T-helper 1 cell treated with Interleukin-12 subunit alpha and Interleukin-12 subunit beta and Interleukin-4 antibody, amounts not matched to agents 30 ng/mL and 1 ng/mL, for 36 hours (primary cell): ENCODE data around the gene MMP15. TPM values are rescaled to one million over a fixed set of nuclear protein-coding genes. Genes with fewer than 3 reads are reported as not detected.

Source experiments
- intact Hi-C: fragments of 100-400 bp; cut with micrococcal nuclease; formaldehyde crosslinking; loops from one replicate; pipeline ENCODE4 v1.15.1; 2024
- total RNA-seq: library from RNA; stranded (reverse); gene quantifications from 2 replicates; pipeline ENCODE4 v1.2.3, GENCODE V29; 2022

MMP15 gene
- total RNA-seq, 1 donor from 2014 or later: 0.64 TPM

DNA sequence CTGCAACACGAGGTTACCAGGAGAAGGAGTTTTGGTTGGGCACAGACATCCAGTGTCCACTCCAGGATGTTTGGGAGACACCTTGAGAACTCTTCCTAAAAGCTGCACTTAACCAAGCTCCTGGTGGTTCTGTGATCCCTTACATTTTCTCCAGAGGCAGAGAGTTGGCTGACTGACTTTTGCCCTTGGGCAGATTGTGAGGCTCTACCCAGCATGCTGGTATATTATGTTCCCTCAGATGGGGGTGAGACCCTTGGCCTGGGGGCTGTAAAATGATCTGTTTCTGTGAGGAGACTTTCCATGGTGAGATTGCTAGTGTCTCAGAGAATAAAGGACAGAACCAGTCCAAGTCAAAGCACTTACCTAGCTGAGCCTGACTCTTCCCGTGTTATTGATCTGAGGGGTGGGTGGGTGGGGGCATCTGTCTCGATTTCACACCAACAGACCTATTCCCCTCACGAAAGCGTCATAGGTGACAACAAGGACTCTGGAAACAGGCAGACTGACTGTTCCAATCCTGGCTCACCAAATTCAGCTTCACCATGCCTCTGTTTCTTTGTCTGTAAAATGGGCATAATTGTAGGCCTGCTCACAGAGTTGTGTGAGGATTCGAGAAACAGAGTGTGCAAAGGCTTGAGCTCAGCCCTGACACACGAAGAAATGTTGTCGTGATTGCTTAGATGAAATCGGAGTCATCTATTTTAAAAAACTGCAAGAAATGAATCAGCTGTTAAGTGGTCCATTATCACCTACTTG lies 12.2 kb upstream of the MMP15 start:
- intact Hi-C loops: no loop called here

DNA sequence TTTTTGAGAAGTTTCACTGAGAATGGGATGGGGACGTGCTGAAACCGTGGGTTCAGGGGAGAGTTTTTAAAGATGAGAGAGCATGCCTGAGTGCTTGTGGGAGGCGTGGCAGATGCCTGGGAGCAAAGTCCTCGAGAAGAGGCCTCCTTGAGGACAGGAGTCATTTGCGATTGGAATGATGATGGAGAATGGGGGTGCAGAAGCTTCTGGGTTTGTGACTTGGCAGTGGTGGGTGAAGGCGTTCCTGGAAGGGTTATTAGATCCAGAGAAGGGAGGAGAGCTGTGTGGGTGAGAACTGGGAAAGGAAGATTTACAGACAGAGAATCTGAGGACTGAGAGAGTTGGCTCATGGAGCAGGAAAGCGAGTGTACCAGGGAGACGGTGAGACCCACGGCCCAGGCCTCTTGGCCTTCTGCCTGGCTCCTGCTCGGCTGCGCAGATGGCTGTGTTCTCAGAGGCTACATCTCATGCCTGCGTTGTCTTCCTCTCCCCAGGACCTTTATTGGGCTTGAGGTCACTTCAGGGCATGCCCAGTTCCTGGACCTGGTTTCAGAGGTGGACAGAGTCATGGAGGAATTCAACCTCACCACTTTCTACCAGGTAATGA lies 8.6 kb upstream of the MMP15 start:
- intact Hi-C loops: no loop called here

DNA sequence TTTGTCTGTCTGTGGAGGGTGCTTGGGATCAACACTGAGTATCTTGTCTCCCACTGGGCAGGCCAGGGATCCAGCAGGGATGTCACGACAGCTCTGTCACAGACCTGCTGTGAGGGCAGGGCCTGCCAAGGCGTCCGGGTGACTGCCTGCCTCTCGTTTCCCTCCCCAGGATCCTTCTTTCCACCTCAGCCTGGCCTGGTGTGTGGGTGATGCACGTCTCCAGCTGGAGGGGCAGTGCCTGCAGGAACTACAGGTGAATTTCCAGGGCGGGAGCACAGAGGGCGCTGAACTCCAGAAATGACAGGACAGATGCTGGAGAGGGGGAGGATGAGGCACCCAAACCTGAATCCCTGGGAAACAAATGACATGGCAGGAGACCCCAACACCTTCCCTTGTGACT lies 6.8 kb upstream of the MMP15 start:
- intact Hi-C loops: no loop called here

DNA sequence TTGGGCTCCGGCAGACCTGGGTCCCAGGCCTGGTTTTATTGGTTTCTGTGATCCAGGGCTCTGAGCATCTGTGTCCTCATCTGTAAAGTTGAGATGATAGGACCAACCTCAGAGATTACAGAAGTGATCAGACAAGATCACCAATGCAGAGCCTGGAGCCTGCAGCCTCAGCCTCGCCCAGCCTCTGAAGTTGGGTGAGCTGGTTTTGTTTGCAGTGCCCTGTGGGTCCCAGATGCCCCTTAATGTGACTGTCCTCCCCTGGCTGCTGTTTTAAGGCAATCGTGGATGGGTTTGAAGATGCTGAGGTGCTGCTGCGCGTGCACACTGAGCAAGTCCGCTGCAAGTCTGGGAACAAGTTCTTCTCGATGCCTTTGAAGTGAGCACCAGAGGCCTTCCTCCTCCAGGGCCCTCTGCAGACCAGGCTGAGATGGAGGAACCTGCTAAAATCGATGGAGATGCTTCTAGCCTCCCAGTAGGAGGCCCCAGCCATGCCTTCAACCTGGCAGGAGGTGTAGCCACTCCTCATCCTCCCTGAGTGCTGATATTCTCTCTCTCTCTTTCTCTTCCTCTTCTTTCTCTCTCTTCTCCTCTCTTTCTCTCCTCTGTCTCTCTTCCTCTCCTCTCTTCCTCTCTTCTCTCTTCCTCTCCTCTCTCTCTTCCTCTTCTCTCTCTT lies 5.6 kb upstream of the MMP15 start:
- intact Hi-C loops: loop anchor here (1.0 to 5.0 kb wide), 5 partner anchors 102 to 286 kb away; partner anchors contain the start of gene CSNK2A2

DNA sequence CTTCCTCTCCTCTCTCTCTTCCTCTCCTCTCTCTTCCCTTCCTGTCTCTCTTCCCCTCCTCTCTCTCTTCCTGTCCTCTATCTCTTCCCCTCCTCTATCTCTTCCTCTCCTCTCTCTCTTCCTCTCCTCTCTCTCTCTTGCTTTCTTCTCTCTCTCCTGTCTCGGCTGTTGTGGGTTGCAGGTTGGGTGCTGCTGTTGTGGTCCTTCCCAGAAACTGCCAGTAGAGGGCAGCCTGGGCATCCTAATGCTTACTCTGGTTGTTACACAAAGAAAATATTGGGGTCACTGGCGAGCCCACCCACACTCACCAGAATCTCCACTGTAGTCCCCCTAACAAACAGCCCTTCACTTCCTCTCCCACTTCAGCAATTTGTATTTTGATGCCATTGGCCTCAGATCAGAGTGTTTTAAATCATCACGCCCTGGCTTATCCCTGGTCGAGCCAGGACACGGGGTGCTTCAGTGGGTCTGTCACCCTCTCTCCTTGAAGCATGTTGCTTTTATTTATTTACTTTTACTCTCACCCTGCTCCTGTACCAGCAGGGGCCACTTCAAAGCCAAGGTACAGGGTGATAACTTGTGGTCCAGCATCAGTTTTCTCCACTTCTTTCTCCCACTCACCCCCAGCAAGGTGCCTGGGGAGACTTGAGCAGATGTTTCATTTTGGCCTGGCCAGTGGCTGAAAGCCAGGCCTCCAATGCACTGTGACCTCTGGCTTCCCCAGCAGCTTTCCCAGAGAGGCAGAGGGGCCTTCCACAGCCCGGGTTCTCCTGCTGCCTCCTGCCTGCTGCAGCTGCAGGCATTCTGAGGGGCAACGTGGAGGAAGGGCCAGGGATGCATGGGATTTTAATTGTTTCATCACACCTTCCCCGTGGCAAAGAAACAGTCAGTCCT lies 4.7 kb upstream of the MMP15 start:
- intact Hi-C loops: loop anchor here (1.0 to 5.0 kb wide), 5 partner anchors 101 to 285 kb away; partner anchors contain the start of gene CSNK2A2

DNA sequence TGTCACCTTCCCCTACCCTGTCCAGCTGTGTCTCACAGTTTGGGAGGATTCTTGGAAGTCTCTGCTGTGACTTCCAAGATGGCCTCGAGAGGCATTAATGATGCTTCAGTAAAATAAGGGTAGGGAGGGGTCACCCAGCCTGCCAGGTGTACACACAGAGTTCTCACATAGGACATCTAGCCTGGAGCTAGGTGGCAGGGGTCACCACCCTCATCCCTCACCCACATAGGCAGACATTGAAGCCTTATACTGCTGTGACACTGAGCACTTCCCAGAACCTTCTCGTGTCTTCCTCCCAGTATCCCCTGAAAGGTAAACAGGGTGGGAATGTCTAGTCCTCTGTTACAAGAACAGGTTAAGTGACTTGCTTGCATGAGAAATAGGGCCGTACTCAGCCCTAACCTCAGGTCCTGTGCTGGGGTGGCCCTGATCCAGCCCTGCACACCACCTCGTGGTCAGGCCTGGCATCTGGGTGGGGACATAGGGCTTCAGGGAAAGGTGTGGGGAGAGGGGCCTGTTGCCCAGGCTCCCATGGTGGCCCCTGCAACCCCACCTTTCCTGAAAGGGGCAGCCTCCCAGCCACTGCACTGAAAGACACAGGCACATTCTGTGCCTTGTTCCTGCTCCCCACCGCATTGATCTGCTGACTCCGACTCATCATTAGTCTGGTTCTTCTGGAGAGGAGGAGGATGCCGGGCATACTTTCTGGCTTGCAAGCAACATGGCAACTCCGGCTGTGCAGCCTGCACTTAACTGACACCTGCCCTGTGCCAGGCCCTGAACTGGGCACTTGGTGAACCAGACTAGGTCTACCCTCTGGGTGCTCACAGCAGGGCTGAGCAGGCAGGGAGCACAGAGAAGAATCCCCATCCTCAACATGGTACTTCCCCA lies 3.6 kb upstream of the MMP15 start:
- intact Hi-C loops: loop anchor here (2.0 to 5.0 kb wide), 2 partner anchors 155 to 177 kb away; partner anchors contain the start of gene CSNK2A2

DNA sequence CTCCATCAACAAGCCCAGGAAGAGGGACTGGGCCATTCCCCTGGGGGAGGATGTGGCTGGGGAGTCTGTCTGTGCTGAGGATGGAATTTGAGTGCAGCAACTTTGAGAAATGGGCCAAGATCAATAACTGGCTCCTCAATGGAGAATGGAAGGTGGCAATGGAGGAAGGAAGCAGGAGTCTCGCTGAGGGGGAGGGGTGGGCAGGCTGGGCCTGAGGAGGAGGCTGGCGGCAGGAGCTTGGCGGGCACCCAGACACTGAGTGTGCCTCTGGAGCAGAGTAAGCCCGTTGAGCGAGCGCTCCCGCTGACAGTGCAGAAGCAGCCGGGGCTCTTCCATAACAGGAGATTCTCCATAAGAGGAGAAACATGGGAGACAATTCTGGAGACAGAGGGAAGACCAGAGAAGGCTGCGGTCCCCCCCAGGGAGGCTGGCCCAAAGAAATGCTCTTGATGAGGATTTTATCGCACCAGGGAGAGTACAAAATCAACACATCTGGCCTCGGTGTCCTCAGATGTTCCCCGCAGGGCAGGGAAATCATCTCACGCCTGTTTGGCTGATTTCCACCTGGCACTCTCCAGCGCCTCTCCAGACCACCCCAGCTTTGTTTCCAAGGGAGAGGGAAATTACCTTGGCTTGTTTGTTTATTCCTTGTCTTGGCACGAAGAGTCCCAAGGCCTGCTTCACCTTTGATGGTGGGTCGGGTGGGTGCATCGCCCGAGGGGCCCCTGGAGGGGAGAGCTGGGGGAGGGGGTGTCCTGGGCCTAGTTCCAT lies 2.8 kb upstream of the MMP15 start:
- intact Hi-C loops: loop anchor here (5.0 kb wide), 1 partner anchor 155 kb away; no protein-coding TSS in a partner anchor

DNA sequence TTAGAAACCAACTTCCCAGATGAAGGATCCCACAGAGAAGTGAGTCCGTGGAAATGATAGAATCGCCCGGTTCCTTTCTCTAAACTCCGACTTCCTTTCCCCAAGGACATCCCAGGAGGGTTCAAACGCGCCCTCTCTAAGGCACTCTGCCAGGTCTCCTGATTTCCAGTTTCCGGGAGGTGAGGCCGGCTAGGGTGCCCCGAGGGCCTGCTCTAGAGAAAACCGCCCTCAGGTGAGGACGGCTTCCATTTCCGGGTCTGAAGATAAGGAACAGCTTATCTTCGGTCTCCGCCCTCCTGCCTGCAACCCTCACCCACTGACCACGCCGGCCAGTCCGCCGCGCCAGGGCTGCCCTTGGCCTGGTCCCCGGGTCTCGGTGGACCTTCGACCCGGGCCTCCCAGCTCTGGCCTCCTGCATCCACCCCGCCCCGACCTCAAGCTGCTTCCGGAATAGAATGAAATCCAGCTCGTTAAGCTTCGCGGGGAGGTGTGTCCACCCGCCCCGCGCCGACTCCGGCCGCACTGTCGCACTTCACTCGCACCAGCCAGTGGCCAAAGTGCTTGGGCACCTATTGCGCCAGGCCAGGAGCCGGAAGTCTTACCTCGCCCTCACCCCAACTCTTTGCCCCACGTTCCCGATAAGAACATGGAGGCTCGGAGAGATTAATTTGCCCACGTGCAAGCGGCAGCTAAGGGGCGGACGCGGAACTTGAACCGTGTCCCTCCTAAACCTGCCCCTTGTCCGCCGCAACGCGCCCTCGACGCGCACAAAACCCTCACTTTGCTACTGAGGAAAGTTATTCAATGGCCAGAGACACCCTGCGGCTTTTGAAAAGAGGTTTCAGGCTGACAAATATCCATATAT lies 836 bp upstream of the MMP15 start:
- intact Hi-C loops: loop anchor here (1.0 to 5.0 kb wide), 5 partner anchors 23 to 289 kb away; partner anchors contain the start of genes CFAP20, KATNB1 and USB1

DNA sequence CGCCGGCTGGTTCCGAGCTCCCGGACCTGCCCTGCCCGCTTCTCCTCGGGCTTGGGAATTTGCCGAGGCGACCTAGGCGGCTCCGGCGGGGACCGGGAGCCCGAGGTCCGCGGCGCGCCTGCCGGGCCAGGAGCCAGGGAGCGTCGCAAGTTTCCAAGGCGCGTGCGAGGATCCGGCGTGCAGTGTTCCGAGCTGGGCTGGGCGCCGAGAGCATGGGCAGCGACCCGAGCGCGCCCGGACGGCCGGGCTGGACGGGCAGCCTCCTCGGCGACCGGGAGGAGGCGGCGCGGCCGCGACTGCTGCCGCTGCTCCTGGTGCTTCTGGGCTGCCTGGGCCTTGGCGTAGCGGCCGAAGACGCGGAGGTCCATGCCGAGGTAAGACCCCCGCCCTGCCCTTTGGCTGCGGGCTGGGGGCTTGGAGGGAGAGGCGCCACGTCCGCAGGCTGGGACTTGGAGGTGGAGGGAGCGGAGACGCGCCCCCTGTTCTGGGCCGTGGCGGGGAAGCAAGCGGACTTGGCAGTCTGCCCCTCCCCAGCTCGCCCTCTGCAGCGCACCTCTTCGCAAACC lies 668 bp downstream of the MMP15 start:
- intact Hi-C loops: no loop called here

DNA sequence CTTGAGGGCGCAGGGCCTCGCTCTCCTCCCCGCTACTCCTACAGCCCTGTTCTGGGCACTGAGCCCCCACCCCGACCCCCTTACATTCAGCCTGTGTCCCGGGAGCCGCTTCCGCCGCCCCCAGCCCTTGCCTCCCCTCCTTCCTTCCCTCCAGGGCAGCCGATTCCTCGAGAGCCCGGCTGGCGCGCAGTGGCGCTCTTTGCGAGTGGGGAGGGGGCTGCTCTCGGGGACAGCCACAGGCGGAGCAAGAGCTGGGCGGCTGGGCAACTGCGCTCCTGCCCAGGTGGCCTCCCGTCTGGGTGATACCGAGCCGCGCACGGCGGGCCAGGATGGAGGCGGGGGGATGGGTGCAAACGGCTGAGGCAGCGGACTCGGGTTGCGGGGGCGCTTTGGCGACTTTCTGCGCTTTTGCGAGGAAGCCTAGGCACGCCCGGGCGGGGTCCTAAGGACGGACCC lies 1.2 kb downstream of the MMP15 start:
- intact Hi-C loops: no loop called here

DNA sequence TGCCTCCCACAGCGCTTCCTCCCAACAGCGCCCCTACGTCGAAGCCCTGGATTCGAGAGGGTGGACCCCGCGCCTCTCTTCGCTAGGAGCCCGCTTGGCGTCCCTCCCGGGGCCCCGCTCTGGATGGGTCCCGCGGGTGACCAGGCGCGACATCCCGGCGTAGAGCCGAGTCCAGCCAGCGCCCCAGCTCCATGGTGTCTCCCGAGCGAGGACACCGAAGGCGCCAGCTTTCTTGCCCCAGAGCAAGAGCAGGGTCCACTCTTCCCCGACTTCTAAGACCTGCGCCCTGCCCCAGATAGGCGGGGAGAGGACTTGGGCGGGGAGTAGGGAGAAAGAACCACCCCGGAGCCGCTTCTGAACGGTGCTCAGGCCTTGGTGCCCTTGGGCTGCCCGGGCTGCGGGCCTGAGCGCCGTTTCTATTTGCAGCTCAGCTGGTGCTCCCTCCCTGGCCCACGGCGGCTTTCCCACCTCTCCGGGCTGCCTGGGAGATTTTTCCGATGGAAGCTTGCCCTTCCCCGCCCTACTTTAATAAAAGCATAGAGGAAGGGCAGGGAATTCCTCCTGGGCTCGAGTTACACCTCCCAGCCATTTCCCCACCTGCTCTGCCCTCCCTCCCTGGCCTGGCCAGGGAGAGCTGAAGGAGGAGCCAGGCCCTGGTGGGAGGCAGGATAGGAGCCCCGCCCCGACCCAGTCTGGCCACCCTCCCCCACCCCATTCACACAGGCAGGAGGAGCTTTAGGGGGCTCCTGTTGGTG lies 1.8 kb downstream of the MMP15 start:
- intact Hi-C loops: no loop called here

DNA sequence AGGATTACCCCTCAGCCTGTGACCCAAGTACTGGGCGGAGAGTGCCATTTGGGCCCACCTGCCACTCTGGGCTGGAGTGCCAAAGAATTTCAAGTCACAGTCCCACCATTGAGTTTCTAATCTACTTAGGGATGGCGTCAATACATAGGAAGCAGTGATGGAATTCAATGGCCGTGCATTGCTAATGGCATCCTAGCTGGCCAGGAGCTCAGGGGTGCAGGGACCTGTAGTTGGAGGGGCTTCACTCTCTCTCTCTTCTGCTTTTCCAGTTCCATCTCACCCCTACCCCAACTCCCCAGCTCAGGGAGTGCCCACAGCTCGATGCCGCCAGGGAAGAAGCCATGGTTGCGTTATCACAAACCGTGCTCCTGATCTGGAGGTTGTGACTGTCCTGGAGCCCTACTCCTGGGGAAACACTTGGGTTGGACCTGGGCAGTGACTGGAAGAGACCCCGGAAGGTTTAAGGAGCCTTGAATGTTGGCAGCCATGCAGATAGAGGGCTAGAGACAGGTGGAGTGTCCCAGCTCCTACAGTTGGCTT lies 2.4 kb downstream of the MMP15 start:
- intact Hi-C loops: no loop called here

DNA sequence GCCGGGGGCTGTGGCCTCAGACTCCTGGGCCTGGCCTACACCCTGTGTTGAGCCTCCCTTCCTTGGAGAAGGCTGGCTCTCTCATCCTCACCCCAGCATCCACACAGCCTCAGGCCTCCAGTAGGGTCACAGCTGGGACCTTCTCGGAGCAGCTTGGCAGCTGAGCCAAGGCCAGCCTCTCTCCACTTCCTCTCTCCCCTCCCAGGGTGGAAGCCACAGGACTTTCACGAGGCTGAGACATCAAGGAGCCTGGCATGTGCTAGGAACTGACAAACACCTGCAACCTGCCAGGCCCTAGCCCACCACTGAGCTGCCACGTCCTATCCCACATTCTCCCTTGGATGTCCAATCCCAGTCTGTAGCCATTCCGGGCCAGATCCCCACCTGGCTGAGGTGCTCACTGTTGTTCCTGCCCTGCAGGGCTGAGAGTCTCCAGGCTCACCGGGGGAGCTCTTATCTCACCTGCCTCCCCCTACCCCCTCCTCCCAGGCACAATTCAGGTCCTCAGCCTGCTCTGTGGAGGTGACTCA lies 3.1 kb downstream of the MMP15 start:
- intact Hi-C loops: no loop called here

DNA sequence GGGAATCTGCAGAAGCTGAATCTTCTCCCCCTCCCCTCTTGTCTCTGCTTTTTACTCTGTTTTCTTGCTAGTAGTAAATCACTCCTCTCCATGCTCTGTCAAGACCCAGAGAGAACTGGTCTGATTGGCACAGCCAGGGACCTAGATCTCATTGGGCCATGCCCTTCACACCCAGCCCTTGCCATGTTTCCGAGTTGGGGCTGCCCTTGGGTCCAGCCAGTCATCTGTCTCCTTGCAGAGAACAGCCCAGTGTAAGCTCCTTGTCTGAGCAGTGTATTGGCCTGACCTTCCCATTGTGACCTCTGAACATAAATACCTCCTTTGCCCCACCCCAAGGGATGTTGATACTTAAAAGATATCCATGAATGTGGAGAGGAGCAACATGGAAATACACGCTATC lies 3.9 kb downstream of the MMP15 start:
- intact Hi-C loops: no loop called here

DNA sequence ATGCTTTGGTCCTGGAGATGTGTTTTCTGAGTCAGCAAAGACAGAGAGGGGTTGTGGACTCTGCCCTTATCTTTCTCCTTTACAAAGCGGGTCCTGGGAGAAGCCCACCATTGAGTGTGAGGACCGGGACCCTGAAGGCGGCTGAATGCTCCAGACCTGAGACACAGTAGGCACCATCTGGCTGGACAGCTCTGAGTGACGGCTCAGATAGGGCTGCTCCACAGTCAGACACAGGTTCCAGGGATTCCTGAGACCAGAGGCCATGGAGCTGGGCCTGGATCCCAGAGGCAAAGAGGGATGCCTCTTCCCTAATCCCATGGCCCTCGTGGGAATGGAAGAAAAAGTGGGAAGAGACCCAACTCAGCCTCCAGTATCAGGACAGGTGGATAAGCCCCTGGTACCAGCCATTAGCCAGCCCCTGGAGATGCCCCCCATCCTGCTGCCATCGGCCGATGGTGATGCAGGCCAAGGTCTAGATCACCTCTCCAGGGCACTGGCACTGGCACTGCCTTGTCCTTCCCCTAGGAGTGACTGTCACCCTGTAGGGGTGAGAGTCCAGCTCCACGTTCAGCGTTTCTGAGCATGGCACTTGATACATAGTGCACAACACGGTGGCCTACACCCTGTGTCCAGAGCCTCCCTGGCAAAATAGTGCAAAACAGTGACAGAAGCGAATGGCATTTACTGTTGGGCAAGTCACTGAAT lies 4.7 kb downstream of the MMP15 start:
- intact Hi-C loops: no loop called here
